ENCODE measurements around the gene GLMN.
"Not testable (repeated sequence)": the region's sequence is repeated elsewhere in the genome, so short reads cannot be mapped to it uniquely, and the experiment has no call there.

The GLMN gene

DNA sequence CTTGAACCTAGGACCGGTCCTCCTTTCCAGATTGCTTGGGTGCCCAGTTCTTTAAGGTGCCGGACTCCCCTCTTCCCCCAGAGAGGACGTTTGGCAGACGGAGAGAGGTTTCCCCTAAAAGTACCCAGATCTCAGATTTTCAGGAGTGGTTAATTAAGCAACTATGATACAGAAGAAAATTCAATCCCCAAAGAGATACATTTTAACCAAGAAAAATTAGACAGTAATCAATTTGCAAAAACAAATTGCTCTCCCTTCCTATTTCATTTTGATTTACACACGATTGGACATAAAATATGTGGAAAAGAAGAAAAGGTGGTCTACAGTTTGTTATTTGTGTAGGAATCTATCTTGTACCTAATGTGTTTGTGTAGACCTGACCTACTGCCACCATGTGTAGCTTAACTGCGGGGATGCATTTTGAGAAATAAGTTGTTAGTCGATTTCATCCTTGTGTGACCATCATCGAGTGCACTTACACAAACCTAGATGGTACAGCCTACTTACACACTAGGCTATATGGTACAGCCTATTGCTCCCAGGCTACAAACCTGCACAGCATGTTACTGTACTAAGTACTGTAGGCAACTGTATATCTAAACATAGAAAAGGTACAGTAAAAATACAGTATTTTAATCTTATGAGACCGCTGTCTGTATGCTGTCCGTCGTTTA, 827 bp upstream of the GLMN start:
- DNase-seq (ENCODE audit: low read depth in 2 of 2) = no peak

DNA sequence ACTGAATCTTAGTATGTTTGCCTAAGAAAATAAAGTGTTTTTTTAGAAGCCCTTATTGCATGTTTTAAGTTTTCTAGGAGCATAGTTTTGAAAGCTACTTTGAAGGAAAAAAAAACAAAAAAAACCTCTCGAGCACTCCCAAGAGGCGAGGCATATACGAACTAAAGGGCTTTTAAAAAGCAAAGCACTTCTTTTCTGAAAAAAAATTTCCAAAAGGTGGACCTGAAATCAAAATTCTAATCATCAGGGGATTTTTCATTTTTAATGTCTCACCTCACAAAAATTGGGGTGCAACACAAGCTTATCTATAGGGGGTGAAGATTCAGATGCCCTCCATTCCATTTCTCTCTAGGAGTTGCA, 594 bp downstream of the GLMN start:
- DNase-seq (ENCODE audit: low read depth in 2 of 2) = no peak

DNA sequence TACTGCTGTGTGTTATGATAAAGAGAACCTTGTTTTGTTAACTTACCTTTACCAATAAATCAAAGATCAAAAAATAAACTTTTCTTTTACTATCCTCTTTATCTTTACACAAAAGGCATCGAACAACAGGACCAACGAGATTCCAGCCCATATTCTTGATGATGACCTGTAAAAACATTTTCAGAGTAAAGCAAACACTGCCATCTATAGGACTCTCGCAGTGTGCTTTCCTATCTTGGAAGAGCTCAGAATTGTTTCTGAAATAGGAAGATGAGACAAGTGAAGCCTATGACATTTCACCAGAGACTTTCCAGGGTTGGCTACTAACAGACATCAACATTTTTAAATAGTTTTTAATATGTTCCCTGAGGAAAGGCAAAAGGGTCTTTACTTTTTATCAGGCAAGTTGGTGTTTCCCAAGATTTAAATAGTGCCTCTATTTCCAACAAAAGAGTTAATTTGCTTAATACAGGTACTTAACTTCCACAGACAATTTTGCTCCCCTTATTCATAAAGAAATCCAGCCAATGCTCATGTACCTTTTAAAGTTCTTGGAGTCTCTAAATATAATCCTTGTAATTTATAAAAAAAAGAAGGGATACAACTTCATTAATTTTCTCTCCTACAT, 7.3 kb downstream of the GLMN start:
- DNase-seq (ENCODE audit: low read depth in 2 of 2) = no peak

DNA sequence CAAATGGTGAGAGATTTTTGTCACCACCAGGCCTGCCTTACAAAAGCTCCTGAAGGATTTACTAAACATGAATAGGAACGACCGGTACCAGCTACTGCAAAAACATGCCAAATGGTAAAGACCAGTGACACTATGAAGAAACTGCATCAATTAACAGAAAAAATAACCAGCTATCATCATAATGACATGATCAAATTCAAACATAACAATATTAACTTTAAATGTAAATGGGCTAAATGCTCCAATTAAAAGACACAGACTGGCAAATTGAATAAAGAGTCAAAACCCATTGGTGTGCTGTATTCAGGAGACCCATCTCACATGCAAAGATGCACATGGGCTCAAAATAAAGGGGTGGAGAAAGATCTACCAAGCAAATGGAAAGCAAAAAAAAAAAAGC, 17.4 kb downstream of the GLMN start:
- not testable (repeated sequence) for DNase-seq (ENCODE audit: low read depth in 2 of 2)

DNA sequence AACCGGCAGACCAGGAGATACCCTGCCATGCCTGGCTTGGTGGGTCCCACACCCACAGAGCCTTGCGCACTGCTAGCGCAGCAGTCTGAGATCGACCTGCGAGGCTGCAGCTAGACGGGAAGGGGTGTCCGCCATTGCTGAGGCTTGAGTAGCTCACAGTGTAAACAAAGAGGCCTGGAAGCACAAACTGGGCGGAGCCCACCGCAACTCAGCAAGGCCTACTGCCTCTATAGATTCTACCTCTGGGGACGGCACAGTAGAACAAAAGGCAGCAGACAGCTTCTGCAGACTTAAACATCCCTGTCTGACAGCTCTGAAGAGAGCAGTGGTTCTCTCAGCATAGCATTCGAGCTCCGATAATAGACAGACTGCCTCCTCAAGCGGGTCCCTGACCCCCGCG, 19.0 kb downstream of the GLMN start:
- DNase-seq (ENCODE audit: low read depth in 2 of 2) = not testable (repeated sequence)

DNA sequence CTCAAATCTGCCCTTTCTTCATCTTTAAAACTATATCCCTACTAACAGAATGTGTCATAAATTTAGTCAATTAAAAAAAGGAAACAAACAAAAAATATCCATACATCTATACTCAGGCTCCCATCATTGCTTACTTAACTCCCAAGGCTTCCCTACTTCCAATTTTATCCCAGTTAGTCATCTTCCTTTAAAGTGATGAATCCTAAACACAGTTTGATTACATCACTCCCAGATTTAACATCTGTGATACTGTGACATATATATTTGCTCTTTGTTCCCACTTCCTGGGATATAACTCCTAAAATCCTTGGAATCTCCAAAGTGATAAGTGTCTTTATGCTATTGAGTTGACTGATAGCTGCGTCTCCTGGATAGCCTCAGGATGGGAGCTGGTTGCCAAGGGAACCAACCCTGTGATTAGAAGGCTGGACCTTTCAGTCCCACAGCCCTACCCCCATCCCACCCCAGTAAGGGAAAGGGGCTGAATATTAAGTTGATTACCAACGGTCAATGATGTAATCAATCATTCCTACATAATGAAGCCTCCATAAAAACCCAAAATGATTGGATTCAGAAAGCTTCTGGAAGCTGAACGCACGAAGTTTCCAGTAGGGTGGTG, 21.6 kb downstream of the GLMN start:
- no peak for DNase-seq (ENCODE audit: low read depth in 2 of 2)

DNA sequence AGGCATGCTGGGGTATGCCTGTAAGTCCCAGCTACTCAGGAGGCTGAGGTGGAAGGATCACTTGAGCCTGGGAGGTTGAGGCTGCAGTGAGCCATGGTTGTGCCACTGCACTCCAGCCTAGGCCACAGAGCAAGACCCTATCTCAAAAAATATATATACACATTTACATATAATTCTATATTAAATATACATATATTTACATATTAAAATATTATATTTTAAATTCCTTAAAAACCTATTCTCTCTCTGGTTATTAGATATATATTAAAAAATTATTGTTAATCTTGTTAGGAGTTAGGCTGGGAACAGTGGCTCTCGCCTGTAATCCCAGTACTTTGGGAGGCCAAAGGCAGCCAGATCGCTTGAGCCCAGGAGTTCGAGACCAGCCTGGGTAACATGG, 22.7 kb downstream of the GLMN start:
- no peak for DNase-seq (ENCODE audit: low read depth in 2 of 2)

DNA sequence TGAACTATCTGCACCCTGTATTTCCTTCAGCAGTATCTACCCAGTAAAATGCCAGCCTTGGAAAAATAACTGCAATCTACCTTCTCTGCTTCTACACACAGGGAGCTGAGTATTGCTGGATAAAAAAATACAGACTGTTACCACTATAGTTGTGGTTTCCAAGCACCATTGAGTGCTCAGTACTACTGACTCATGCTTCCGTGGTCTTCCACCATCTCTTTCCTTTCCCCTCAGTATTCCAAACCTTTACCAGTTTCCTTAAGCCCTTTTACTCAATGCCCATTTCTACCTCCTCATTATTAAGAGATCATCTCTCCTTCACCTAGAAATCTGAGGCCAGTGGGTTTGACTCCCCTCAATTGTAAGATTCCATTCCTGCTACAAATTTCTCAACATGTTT, 23.8 kb downstream of the GLMN start:
- DNase-seq (ENCODE audit: low read depth in 2 of 2) = no peak

DNA sequence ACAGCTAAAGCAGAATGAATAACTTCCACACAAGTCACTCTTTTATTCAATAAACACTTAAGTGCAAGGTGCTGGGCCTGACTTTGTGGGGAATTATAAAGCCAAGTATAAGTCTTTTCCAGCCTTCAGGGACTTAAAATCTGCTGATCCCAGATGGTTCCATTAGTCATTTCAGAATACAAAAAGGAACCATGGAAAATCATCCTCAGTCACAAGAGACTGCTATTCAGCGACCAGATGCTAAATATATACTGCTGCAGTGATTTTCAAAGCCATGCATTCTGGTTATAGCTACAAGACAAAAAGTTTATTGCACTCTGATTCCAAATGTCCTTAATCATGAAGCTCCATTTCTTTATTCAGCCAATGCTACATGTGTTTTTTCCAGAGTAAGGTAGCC, 25.7 kb downstream of the GLMN start:
- no peak for DNase-seq (ENCODE audit: low read depth in 2 of 2)

DNA sequence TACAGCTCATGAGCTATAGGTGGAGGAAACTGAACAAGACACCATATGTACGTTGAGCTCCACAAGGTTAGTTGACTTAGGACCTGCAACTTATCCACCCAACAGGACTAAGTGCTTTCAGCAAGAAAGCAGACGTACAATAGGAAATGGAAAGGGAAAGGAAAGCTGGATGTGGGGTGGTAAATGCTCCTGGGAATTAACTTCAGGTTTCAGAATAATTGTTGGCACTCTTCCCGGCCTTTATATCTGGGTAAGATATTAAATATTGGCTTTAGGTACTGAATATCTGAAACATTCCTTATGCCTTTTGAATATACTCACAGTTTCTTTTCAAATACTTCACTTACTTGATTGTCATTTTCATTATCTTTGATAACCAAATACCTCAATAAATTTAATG, 36.3 kb downstream of the GLMN start:
- no peak for DNase-seq (ENCODE audit: low read depth in 2 of 2)

DNA sequence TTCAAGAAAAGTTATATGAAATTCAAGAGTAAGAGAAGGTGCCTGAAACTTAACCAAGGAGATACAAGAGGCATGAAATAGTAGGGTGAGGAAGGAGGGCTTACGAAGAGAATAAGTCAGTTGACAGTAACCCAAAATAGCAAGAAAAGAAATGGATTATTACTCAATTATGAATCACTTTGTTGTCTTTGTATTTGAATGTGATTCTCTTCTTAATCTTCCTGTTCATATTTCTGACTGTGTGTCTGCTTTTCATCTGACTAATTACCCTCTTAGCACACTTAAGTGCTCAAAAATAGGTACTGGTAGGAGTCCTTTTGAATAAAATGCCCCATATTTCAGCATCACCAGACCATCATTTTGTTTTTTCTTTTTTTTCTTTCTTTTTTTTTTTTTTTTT, 39.4 kb downstream of the GLMN start:
- DNase-seq (ENCODE audit: low read depth in 2 of 2) = no peak

DNA sequence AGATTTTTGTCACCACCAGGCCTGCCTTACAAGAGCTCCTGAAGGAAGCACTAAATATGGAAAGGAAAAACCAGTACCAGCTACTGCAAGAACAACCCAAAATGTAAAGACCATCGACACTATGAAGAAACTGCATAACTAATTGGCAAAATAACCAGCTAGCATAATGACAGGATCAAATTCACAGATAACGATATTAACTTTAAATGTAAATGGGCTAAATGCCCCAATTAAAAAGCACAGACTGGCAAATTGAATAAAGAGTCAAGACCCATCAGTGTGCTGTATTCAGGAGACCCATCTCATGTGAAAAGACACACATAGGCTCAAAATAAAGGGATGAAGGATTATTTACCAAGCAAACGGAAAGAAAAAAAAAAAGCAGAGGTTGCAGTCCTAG, 44.1 kb downstream of the GLMN start:
- not testable (repeated sequence) for DNase-seq (ENCODE audit: low read depth in 2 of 2)

DNA sequence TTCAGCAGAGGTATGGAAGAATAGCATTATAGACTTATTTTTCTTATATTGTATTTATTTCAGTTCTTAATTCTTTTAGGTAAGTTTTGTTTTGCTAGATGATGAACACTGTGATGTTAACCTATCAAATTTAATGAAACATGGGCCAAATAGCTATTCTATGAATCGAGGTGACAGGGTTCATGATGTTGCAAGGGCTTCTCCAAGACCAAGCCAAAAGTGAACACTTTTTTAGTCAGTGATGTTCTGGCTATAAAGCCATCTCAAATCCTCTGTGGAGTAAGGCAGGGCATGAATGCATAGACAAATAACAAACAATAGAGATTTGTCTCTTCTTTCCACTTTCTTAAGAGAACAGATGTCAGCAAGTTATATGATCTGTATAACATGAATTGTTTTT, 54.4 kb downstream of the GLMN start:
- no peak for DNase-seq (ENCODE audit: low read depth in 2 of 2)

DNA sequence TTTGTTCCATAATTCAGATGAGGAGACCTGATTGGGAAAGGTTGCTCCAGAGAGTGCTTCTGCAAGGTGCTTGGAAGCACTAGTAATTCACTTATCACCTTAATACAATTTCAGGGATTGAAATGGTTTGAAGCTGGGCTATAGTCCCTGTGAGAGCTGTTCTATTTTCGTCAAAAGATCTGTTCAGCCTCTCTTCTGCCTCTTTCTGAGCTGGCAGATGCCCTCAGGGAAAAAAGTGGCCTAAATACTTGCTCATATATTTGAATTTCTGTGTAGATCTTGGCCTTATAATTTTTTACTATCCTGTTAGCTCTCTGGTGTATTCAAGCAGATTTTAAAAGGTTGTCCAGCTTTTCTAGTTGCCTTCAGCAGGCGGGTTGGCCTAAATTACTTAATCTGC, 58.8 kb downstream of the GLMN start:
- no peak for DNase-seq (ENCODE audit: low read depth in 2 of 2)

DNA sequence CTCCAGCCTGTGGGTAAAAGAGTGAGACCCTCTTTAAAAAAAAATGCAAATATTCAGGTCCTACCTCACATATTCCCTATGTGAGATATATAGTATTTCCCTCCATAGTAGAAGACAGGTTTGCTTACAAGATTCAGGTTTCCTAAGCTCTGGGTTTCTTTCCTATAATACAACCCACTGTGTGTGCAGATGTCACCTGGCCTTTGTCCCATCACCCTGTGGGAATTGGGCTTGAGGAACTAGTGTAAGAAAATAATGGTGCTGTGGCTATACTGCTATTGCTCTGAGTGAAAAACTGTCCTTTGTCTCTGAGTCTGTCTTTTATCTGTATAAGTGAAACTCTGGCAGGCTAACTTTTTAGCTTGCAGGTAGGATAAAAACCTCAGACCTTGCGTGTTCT, 68.1 kb downstream of the GLMN start:
- no peak for DNase-seq (ENCODE audit: low read depth in 2 of 2)

DNA sequence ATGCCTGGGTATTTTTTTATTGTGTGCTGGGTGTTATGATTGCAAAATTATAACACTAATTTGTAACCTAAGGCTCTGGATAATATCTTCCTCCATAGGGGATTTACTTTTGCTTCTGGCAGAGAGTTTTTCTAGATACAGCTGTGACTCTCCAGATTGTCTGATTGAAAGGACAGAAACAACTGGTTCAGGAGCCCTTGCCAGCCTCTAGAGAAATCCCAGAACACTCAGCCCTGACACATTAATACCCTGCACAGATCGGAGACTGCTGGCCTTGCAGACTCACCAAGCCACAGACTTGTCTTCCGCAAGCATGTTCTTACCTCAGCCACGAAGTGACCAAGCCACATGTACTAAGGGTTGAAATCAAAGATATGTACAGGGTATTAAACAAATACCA, 70.4 kb downstream of the GLMN start:
- no peak for DNase-seq (ENCODE audit: low read depth in 2 of 2)

DNA sequence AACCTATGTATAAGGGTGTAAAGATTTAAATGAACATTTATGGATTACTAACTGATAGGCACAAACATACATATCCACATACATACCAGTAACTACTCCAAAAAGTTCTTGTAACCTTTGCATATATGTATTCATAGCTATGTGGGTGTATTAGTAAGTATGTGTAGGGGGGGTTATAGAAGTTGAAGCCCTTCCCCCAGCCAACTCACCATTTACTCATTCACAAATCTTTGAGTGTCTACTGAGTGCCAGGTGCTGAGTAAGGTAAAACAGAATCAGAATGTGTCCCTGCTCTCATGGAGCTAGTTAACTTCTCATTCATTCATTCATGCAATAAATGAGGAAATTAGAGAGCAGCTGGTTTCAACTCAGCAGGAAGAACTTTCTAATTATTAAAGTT, 79.8 kb downstream of the GLMN start:
- DNase-seq (ENCODE audit: low read depth in 2 of 2) = no peak

DNA sequence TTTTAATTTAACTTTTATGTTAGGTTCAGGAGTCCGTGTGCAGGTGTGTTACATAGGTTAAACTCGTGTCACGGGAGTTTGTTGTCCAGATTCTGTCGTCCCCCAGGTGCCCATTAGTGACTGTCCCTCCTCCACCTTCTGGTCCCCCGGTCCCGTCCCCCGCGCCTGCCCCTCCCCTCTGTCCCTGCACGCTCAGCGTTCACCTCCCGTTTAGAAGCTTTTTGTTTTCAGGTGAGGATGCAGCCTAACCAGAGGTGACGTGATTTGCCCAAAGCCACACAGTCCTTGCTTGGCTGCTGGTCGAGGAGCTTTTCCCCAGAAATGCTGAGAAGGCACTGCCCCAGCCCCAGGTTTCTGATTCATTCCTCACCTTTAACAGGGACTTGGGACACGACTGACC, 80.2 kb downstream of the GLMN start:
- DNase-seq (ENCODE audit: low read depth in 2 of 2) = no peak

DNA sequence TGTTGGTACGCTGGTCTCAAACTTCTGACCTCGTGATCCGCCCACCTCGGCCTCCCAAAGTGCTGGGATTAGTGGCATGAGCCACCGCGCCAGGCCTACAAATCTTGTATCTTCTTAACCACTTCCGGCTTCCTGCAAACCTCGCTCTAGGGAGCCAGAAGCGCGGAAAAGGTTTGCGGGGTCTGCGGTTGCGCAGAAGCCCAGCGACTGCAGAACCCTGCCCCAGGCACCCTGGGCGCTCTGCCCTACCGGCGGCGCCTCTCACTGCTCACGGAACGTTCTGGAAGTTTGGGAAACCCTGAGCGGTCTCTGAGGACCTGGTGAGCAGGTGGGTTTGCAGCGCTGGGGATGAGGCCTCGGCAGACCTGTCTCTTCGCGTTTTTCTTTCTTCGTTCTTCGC, 81.1 kb downstream of the GLMN start, which contains the start of gene C1orf146:
C1orf146 (plus strand) TSS at position 195 of the 400 bp plus-strand sequence. CDS start 13,506 bp downstream, outside the sequence.
- DNase-seq (ENCODE audit: low read depth in 2 of 2) = no peak

DNA sequence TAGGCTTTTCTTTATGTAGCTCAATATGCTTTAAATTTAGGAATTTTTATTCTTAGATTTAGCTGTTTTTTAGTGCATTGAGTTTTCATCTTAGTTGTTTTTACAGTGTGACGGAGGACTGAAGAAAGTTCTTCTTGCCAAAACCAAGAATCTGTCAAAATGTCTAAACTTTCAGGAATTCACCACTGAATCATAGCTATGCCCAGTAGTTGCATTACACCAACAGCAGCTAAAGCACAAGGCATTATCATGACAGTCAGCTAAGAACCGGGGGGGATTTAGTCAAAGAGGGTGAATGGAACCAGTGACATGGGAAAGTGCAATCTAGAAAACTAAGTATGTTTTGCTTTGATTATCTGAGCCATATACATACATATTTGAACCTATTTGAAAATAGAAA, 87.6 kb downstream of the GLMN start:
- DNase-seq (ENCODE audit: low read depth in 2 of 2) = no peak

DNA sequence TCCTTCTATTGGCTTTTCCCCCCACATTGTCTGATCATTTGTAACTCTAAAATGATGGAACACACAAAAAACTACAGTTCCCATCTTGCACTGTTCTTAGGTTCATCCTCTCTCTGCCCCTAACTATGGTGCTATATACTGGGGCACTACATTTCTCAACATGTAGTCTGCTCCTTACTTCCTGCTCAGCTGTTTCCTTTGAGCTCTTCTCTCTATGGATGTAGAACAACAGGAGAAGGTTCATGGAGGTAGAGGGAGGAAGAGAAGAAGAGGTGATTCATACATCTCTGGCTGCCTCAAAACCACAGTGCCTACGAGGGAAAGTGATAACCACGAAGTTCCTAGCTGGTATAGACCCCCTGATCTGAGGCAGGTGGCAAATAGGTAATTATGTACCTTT, 88.1 kb downstream of the GLMN start:
- no peak for DNase-seq (ENCODE audit: low read depth in 2 of 2)

DNA sequence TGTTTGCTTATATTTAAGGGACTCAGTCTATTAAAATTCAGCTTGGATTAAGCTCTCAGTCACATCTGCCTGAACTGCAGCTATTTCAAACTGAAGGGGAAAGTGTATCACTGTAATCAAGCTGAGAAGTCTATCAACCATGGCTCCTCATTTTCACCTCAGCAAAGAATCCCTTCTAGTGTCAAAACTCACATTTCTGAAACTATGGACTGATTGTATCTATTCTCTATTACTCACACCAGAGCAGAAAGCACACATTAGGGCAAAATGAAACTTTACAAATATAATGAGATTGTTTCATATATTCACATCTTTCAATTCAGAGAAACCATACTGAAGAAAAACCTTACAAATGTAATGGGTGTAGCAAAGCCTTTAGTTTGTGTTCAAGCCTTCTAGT, 95.7 kb downstream of the GLMN start:
- no peak for DNase-seq (ENCODE audit: low read depth in 2 of 2)

DNA sequence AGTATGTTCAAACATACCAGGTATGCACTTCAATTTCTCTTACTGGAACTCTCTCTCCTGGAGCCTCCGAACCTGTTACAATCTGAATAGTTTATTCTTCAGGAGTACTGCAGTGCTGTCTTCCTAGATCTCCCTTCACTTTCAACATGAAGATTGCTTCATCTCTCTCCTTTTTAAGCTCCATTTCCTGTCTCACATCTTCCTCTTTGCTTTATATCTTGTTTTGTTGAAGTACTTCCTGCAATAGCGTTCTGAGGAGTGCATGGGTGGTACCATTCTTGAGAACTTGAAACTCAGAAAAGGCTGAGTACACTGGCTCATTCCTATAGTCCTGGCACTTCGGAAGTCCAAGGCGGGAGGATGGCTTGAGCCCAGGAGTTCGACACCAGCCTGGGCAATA, 96.8 kb downstream of the GLMN start:
- no peak for DNase-seq (ENCODE audit: low read depth in 2 of 2)
